Activated naive CD8-positive, alpha-beta T cell (primary cell): ENCODE measurements around the gene AQP5.
"Not testable (repeated sequence)": the region's sequence is repeated elsewhere in the genome, so short reads cannot be mapped to it uniquely, and the experiment has no call there.

Experiments used
- H3K27ac Mint-ChIP-seq: one replicate; pipeline ENCODE4 v1.8.0; 2021; ENCODE audit warnings: mixed read lengths
- H3K27me3 Mint-ChIP-seq: one replicate; pipeline ENCODE4 v1.8.0; 2021; ENCODE audit warnings: mixed read lengths
- H3K36me3 Mint-ChIP-seq: one replicate; pipeline ENCODE4 v1.8.0; 2021; ENCODE audit warnings: mixed read lengths
- H3K4me1 Mint-ChIP-seq: one replicate; pipeline ENCODE4 v1.8.0; 2021; ENCODE audit warnings: low read depth, mixed read lengths
- H3K4me3 Mint-ChIP-seq: one replicate; pipeline ENCODE4 v1.8.0; 2021; ENCODE audit warnings: mild to moderate bottlenecking, mixed read lengths
- H3K9me3 Mint-ChIP-seq: one replicate; pipeline ENCODE4 v1.8.0; 2021; ENCODE audit warnings: low read depth, mixed read lengths

Gene AQP5

DNA sequence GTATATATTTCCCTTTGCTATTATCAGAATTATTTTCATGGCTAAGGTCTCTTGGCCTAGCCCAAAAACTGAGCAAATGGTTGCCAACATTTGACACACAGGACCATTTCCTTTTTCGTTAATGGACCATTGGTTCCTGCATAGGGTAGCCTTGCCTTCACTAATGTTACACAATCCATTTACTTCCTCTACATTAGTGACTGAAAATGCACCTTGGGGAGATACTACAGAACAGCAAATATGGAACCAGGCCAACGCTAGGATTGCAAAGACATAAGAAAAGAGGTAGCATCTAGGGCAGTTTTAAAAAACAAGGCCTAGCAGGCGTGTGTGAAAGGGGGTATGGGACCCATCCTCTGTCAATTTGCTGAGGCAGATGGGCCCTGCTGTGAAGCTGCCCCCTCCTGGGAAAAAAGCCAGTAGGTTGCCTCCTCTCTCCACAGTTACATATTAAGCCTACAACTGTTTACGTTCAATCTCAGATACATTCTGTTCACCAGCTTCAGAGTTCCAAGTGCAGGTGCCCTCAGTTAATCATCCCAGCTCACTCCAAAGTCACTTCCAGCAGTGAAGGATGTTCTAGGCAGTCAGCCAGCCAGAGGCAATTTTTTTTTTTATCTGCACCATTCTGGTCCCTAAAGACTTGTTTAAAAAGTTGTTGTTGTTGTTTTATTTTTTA is 26.1 kb downstream of the AQP5 start:
- Mint-ChIP-seq H3K27ac (no peak overlapping the region), H3K4me1 (no peaks in the 10 kb centered on the region), H3K36me3 (peaks cover 7% of the 10 kb centered on the region), H3K27me3 (no peaks in the 10 kb centered on the region), H3K9me3 (no peaks in the 10 kb centered on the region), H3K4me3 (no peak overlapping the region)

DNA sequence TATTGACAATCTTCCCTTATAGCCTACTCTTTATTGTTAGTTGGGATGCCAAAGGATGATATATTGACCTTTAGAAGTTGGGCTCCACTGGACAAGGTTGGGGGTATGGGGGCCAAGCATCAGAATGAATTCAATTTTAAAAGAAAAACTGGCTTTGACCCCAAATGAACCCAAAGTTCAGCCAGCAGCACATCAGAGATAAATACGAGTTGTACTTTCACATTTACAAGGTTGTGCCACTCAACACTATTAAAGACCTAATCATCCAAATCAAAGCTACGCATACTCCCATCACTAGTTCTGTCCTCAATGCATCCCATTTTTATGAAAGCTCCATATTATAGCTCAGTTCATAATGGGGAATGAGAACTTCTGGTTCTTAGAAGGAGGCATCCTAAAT is 27.7 kb downstream of the AQP5 start:
- not testable (repeated sequence) for H3K4me3 Mint-ChIP-seq, H3K27ac Mint-ChIP-seq, H3K27me3 Mint-ChIP-seq, H3K9me3 Mint-ChIP-seq, H3K4me1 Mint-ChIP-seq
- peaks cover 12% of the 10 kb centered on the region for H3K36me3 Mint-ChIP-seq

DNA sequence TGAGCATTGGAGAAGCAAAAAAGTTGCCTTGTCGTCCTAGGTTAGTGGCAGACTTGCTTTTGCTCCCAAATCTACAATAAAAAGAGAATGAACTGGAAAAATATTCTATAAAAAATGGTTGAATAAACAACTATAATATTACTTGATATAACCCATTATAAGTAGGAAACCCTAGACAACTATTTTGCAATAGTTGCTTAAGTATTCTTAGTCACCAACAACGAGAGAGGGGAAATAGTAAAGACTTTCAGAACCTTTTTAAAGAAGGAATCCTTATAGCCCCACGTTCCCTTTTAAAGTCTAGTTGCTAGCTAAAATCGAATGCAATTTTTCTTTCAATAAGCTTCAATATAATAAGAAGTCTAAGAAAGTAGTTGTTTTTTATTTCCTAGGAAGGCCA is 28.6 kb downstream of the AQP5 start:
- Mint-ChIP-seq H3K36me3 (peaks cover 12% of the 10 kb centered on the region), H3K4me3 (no peak overlapping the region), H3K27ac (no peak overlapping the region), H3K4me1 (no peaks in the 10 kb centered on the region), H3K27me3 (no peaks in the 10 kb centered on the region), H3K9me3 (no peaks in the 10 kb centered on the region)

- H3K27me3 Mint-ChIP-seq = no peaks in the 10 kb centered on the region
- no peaks in the 10 kb centered on the region for H3K9me3 Mint-ChIP-seq
- H3K27ac Mint-ChIP-seq = no peak overlapping the region
- H3K4me3 Mint-ChIP-seq = no peak overlapping the region
- peaks cover 14% of the 10 kb centered on the region for H3K36me3 Mint-ChIP-seq
- no peaks in the 10 kb centered on the region for H3K4me1 Mint-ChIP-seq
Measured at GRCh38 chr12:49998453-49998852, 36.8 kb downstream of the AQP5 start.

DNA sequence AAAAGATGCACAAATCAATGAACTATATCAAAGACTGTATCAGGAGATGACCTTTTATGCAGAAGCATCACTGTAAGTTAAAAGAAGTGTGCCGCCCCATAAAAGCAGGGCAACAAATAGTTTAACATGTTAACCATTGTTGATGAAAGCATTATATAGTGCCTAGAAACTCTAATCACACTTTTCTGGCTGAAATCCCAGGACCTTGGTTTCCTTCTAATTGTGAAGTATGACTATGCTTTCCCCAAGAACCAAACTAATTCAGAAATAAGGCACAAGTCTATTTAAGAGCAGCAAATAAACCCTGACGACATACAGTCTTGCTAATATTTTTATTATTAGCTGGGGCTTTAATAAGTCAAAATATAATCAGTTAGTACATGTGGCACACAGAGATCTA is 41.9 kb downstream of the AQP5 start:
- no peaks in the 10 kb centered on the region for H3K4me1 Mint-ChIP-seq
- H3K9me3 Mint-ChIP-seq = no peaks in the 10 kb centered on the region
- no peak overlapping the region for H3K4me3 Mint-ChIP-seq
- H3K36me3 Mint-ChIP-seq = peaks cover 8% of the 10 kb centered on the region
- no peak overlapping the region for H3K27ac Mint-ChIP-seq
- no peaks in the 10 kb centered on the region for H3K27me3 Mint-ChIP-seq

GRCh38 chr12:50004696-50005095 is 43.0 kb downstream of the AQP5 start:
- Mint-ChIP-seq H3K36me3 (peaks cover 6% of the 10 kb centered on the region), H3K27me3 (no peaks in the 10 kb centered on the region), H3K4me3 (no peak overlapping the region), H3K4me1 (no peaks in the 10 kb centered on the region), H3K9me3 (no peaks in the 10 kb centered on the region), H3K27ac (no peak overlapping the region)

GRCh38 chr12:50005175-50005574 is 43.5 kb downstream of the AQP5 start:
- Mint-ChIP-seq H3K36me3 (peaks cover 6% of the 10 kb centered on the region), H3K27ac (no peak overlapping the region), H3K27me3 (no peaks in the 10 kb centered on the region), H3K4me1 (no peaks in the 10 kb centered on the region), H3K9me3 (no peaks in the 10 kb centered on the region), H3K4me3 (no peak overlapping the region)

- Mint-ChIP-seq H3K27me3 (no peaks in the 10 kb centered on the region), H3K9me3 (no peaks in the 10 kb centered on the region), H3K36me3 (peaks cover 5% of the 10 kb centered on the region), H3K27ac (no peak overlapping the region), H3K4me3 (no peak overlapping the region), H3K4me1 (no peaks in the 10 kb centered on the region)
Measured at GRCh38 chr12:50006280-50006679, 44.6 kb downstream of the AQP5 start.

- H3K27ac Mint-ChIP-seq = no peak overlapping the region
- H3K4me1 Mint-ChIP-seq = no peaks in the 10 kb centered on the region
- H3K9me3 Mint-ChIP-seq = no peaks in the 10 kb centered on the region
- no peak overlapping the region for H3K4me3 Mint-ChIP-seq
- peaks cover 4% of the 10 kb centered on the region for H3K36me3 Mint-ChIP-seq
- H3K27me3 Mint-ChIP-seq = no peaks in the 10 kb centered on the region
Measured at GRCh38 chr12:50006754-50007442, 45.2 kb downstream of the AQP5 start.

DNA sequence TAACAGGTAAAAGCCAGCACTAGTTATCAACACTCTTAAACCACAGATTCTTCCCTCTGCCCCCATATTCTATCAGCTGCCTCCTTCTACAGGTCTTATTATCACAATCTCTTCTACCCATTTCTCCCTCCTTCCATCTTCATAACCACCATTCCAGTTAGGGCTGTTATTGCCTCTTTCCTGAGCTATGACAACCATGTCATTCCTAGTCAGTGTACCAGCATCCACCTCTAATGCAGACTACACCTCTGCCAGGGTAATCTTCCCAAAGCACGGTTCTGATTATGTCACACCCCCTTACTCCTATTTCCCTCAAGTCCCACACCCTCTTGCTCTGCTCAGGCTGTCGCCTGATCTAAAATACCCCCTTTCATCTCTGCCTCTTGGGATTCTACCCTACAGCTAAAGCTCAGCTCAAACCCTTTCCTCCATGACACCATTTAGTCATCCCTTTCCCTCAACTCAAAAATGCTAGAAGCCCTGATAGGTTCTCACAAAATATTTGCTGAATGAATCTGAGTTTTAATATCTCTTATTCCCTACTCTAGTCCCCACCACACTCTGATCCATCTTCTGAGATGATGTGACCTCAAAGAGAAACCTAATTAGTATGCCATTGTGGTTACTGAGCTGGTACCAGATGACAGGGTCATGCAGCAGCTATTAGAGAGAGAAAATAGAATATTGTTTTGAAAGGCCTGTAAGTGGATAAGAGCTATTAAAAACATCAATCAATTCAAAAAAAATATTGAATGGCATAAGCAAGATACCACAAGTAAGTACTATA is 51.9 kb downstream of the AQP5 start:
- Mint-ChIP-seq H3K36me3 (peaks cover 10% of the 10 kb centered on the region), H3K9me3 (no peaks in the 10 kb centered on the region), H3K27ac (no peak overlapping the region), H3K27me3 (no peaks in the 10 kb centered on the region), H3K4me1 (peaks cover 8% of the 10 kb centered on the region), H3K4me3 (no peak overlapping the region)

DNA sequence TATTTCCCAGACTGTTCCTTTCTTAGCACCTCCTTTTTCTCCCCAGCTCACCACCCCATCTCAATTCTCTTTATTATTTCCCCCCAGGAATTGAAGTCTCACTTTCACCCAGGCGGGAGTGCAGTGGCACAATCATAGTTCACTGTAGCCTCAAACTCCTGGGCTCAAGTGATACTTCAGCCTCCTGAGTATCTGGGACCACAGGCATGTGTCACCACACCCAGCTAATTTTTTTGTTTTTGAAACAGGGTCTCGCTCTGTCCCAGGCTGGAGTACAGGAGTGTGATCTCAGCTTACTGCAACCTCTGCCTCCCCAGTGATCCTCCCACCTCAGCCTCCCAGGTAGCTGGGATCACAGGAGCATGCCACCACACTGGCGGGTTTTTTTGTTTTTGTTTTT is 52.7 kb downstream of the AQP5 start:
- Mint-ChIP-seq H3K4me1 (peaks cover 8% of the 10 kb centered on the region), H3K27ac (no peak overlapping the region), H3K9me3 (no peaks in the 10 kb centered on the region), H3K36me3 (peaks cover 10% of the 10 kb centered on the region), H3K27me3 (no peaks in the 10 kb centered on the region), H3K4me3 (no peak overlapping the region)
